ENCODE data around the gene LRP8.

- TF ChIP-seq POLR2AphosphoS5 (IDR thresholded peaks at IDR 0.05) (no peak), CTCF (IDR thresholded peaks at IDR 0.05) (no peak), POLR2A (IDR thresholded peaks at IDR 0.05) (no peak)
Observed at GRCh38 chr1:53196017-53196484, 131.8 kb downstream of the LRP8 start.
